Left colon (tissue), 2 donors: Measurements from ENCODE around the gene C15orf61. TPM values are rescaled to one million over a fixed set of nuclear protein-coding genes. Genes with fewer than 3 reads are reported as not detected.
A peak's percentile ranks its signal among the peaks of the same experiment; 100 is the strongest.

Experiments
- ATAC-seq: fragments of 200-7000 bp; cut with Tn5 transposase; one replicate; pipeline ENCODE4 v1.9.1; 2020; ENCODE audit warnings: mild to moderate bottlenecking, moderate library complexity
- DNase-seq, 2 donors: peaks; one replicate each; pipeline ENCODE4 v3.0.0-alpha.2; 2020
- intact Hi-C, 2 donors: fragments of 100-400 bp; cut with DNase I in 1 of 2; cut with micrococcal nuclease in 1 of 2; formaldehyde crosslinking; loops; one replicate each; pipeline versions ENCODE4 v1.11.2 to v1.14.0; 2022; cut with DNase I, micrococcal nuclease
- total RNA-seq, 2 donors: library from RNA; stranded (reverse); fragmentation: NEBNext Ultra II Directional; extraction: Animal tissue kit (Norgen Biotek cat#: 25700); gene quantifications; one replicate each; pipeline ENCODE4 v1.2.1, GENCODE V29; 2021
- donor health status: DM: no; HTN: no; CAD: no.
- donor health status: DM: yes; HTN: yes; CAD: no.

The C15orf61 gene
- total RNA-seq, 2 donors from 2014 or later, result 5.5 to 7.0 TPM

- intact Hi-C loops, result no loop called here
- no peak for ATAC-seq
- no peak for DNase-seq
Observed at GRCh38 chr15:67511606-67512005, 9.3 kb upstream of the C15orf61 start.

- ATAC-seq, result no peak
- intact Hi-C loops, result no loop called here
- no peak for DNase-seq
Observed at GRCh38 chr15:67512140-67512539, 8.8 kb upstream of the C15orf61 start.

- intact Hi-C loops, result no loop called here
- ATAC-seq, result no peak
- no peak for DNase-seq
Observed at GRCh38 chr15:67512933-67513714, 7.8 kb upstream of the C15orf61 start.

GRCh38 chr15:67515090-67515489 lies 5.8 kb upstream of the C15orf61 start:
- DNase-seq, result no peak
- no peak for ATAC-seq
- intact Hi-C loops, result no loop called here

GRCh38 chr15:67515557-67515956 lies 5.4 kb upstream of the C15orf61 start:
- DNase-seq, result no peak
- ATAC-seq, result no peak
- intact Hi-C loops, result no loop called here

GRCh38 chr15:67520321-67521028 lies 456 bp upstream of the C15orf61 start:
- ATAC-seq (peak; percentile 24), DNase-seq (no peak)
- intact Hi-C loops, result no loop called here

- no peak for DNase-seq
- intact Hi-C loops, result no loop called here
- ATAC-seq, result peak; percentile 24
Observed at GRCh38 chr15:67521783-67522568, 1.0 kb downstream of the C15orf61 start.

GRCh38 chr15:67523330-67523729 lies 2.4 kb downstream of the C15orf61 start:
- DNase-seq (no peak), ATAC-seq (no peak)
- intact Hi-C loops, result no loop called here

GRCh38 chr15:67524235-67524634 lies 3.3 kb downstream of the C15orf61 start:
- no peak for ATAC-seq
- DNase-seq, result no peak
- intact Hi-C loops, result no loop called here

GRCh38 chr15:67528513-67528912 lies 7.6 kb downstream of the C15orf61 start:
- intact Hi-C loops, result no loop called here
- ATAC-seq (no peak), DNase-seq (no peak)

- ATAC-seq (no peak), DNase-seq (no peak)
- intact Hi-C loops, result no loop called here
Observed at GRCh38 chr15:67531379-67531914, 10.5 kb downstream of the C15orf61 start.

GRCh38 chr15:67533873-67534272 lies 12.9 kb downstream of the C15orf61 start:
- intact Hi-C loops, result no loop called here
- DNase-seq, result no peak
- ATAC-seq, result no peak

- ATAC-seq (no peak), DNase-seq (no peak)
- intact Hi-C loops, result no loop called here
Observed at GRCh38 chr15:67534360-67534759, 13.4 kb downstream of the C15orf61 start.

- ATAC-seq (no peak), DNase-seq (no peak)
- intact Hi-C loops, result no loop called here
Observed at GRCh38 chr15:67537771-67538170, 16.8 kb downstream of the C15orf61 start.

GRCh38 chr15:67542420-67543347 lies 21.8 kb downstream of the C15orf61 start, which contains the start of gene MAP2K5:
Gene MAP2K5, plus strand, starts transcription at chr15:67542703. Its CDS starts 633 bp downstream, at chr15:67543336.
- intact Hi-C loops, result no loop called here
- DNase-seq, result peak; percentile 85 to 93
- peak; percentile 84 for ATAC-seq

GRCh38 chr15:67543348-67543718 lies 22.4 kb downstream of the C15orf61 start:
- DNase-seq, result peak; percentile 37
- ATAC-seq, result peak; percentile 20

GRCh38 chr15:67544475-67544874 lies 23.5 kb downstream of the C15orf61 start:
- ATAC-seq, result no peak
- DNase-seq, result no peak
- intact Hi-C loops, result no loop called here

More at GRCh38 chr15:67543348-67543718, 22.4 kb downstream of the C15orf61 start:
- intact Hi-C loops, result no loop called here

GRCh38 chr15:67545864-67546263 lies 24.9 kb downstream of the C15orf61 start:
- ATAC-seq (no peak), DNase-seq (no peak)
- intact Hi-C loops, result no loop called here
